Liver (tissue), 9 donors: ENCODE results near the gene RNASE13. TPM values are rescaled to one million over a fixed set of nuclear protein-coding genes. Genes with fewer than 3 reads are reported as not detected.
"Not testable (repeated sequence)": the region's sequence is repeated elsewhere in the genome, so short reads cannot be mapped to it uniquely, and the experiment has no call there.

Source experiments
- DNase-seq: peaks from one replicate; pipeline ENCODE4 v3.0.0-alpha.2; 2017; ENCODE audit warnings: low spot score
- H3K27ac ChIP-seq, 2 donors: one replicate each; pipeline ENCODE4 v1.7.0; 2013; ENCODE audit warnings: inconsistent platforms in 2 of 2, low read length in 2 of 2, control low read depth in 1 of 2, low read depth in 1 of 2, mild to moderate bottlenecking in 1 of 2
- H3K27me3 ChIP-seq, 4 donors: one replicate each; pipeline versions ENCODE4 v1.6.1 to v1.7.0; 2013; ENCODE audit warnings: low read length in 3 of 4, inconsistent platforms in 1 of 4, mild to moderate bottlenecking in 1 of 4, moderate library complexity in 1 of 4; ENCODE audit not compliant: control insufficient read depth in 4 of 4, insufficient read depth in 4 of 4
- H3K36me3 ChIP-seq, 4 donors: one replicate each; pipeline versions ENCODE4 v1.6.1 to v1.7.0; 2013; ENCODE audit warnings: low read length in 3 of 4, mild to moderate bottlenecking in 3 of 4, low read depth in 1 of 4, moderate library complexity in 1 of 4; ENCODE audit not compliant: control insufficient read depth in 4 of 4, insufficient read depth in 3 of 4
- H3K4me1 ChIP-seq, 4 donors: one replicate each; pipeline versions ENCODE4 v1.6.1 to v1.7.0; 2013; ENCODE audit warnings: low read length in 3 of 4, mild to moderate bottlenecking in 3 of 4, moderate library complexity in 1 of 4; ENCODE audit not compliant: control insufficient read depth in 4 of 4, insufficient read depth in 4 of 4
- H3K4me3 ChIP-seq, 3 donors: one replicate each; pipeline versions ENCODE4 v1.6.1 to v1.7.0; 2013; ENCODE audit warnings: low read length in 3 of 3, control low read depth in 1 of 3, low read depth in 1 of 3, mild to moderate bottlenecking in 1 of 3
- H3K9ac ChIP-seq, 2 donors: one replicate each; pipeline ENCODE4 v1.7.0; 2013; ENCODE audit warnings: low read length in 2 of 2, mild to moderate bottlenecking in 2 of 2, moderate library complexity in 2 of 2, control low read depth in 1 of 2, low read depth in 1 of 2
- H3K9me3 ChIP-seq, 4 donors: one replicate each; pipeline versions ENCODE4 v1.6.1 to v1.7.0; 2013; ENCODE audit warnings: low read length in 3 of 4; ENCODE audit not compliant: control insufficient read depth in 4 of 4
- FOXA2 ChIP-seq: IDR thresholded peaks from 2 replicates; pipeline ENCODE4 v1.6.1; 2016; ENCODE audit warnings: antibody characterized with exemption
- HNF4A ChIP-seq, 2 donors: conservative IDR thresholded peaks; 2 replicates each; pipeline ENCODE4 v1.6.1; 2016; ENCODE audit warnings: antibody characterized with exemption in 2 of 2, mild to moderate bottlenecking in 2 of 2
- HNF4G ChIP-seq: IDR thresholded peaks from 2 replicates; pipeline ENCODE4 v1.6.1; 2016; ENCODE audit warnings: antibody characterized with exemption
- NR2F2 ChIP-seq: IDR thresholded peaks from 2 replicates; pipeline ENCODE4 v1.6.1; 2016; ENCODE audit warnings: antibody characterized with exemption
- RAD21 ChIP-seq, 2 donors: IDR thresholded peaks; 2 replicates each; pipeline ENCODE4 v1.6.1; 2016; ENCODE audit warnings: antibody characterized with exemption in 2 of 2, mild to moderate bottlenecking in 2 of 2
- RXRA ChIP-seq, 2 donors: IDR thresholded peaks; 2 replicates each; pipeline ENCODE4 v1.6.1; 2017 to 2018; ENCODE audit warnings: antibody characterized with exemption in 2 of 2, mild to moderate bottlenecking in 1 of 2
- YY1 ChIP-seq: IDR thresholded peaks from 2 replicates; pipeline ENCODE4 v1.6.1; 2016; ENCODE audit warnings: antibody characterized with exemption, mild to moderate bottlenecking
- WGBS: extraction: QIAGEN DNeasy Blood & Tissue Kit; methylation state at CpG from one replicate; pipeline ENCODE4 v1.1.7; 2013; 5-methylcytosine and 5-hydroxymethylcytosine counted together
- polyA plus RNA-seq, 2 donors: library from polyadenylated mRNA; stranded (reverse) in 1 of 2; unstranded in 1 of 2; fragments of 200-250 nt in 1 of 2; fragments of >200 nt in 1 of 2; fragmentation: Nextera tagmentation in 1 of 2; extraction: Ambion mirVana in 1 of 2; gene quantifications; one replicate each; pipeline versions ENCODE4 v1.2.1 to v1.2.3, GENCODE V29; 2013 to 2015
- total RNA-seq, 2 donors: library from RNA; depleted of rRNA; stranded (reverse); fragments of >200 nt; gene quantifications; one replicate each; pipeline ENCODE4 v1.2.3, GENCODE V29; 2014
- TF ChIP-seq, protein P1 (sequence below): fragments of 150-350 bp; IDR thresholded peaks from 2 replicates; pipeline ENCODE4 v1.5.1; 2017; ENCODE audit warnings: improper control_type of control experiment, low read depth, low read length; ENCODE audit not compliant: missing input control
- TF ChIP-seq, protein P2 (sequence below): IDR thresholded peaks from 2 replicates; pipeline ENCODE4 v1.6.1; 2016; ENCODE audit warnings: antibody characterized with exemption
- TF ChIP-seq, protein P3 (sequence below): IDR thresholded peaks from 2 replicates; pipeline ENCODE4 v1.6.1; 2016; ENCODE audit warnings: antibody characterized with exemption, mild to moderate bottlenecking
- donor health status: healthy.
- donor health status: healthy.
- donor health status: healthy.
- donor health status: healthy.
- donor health status: healthy.

Gene RNASE13
- total and polyA plus RNA-seq, 4 donors, result 0.05 to 0.08 TPM; not detected in 2

DNA sequence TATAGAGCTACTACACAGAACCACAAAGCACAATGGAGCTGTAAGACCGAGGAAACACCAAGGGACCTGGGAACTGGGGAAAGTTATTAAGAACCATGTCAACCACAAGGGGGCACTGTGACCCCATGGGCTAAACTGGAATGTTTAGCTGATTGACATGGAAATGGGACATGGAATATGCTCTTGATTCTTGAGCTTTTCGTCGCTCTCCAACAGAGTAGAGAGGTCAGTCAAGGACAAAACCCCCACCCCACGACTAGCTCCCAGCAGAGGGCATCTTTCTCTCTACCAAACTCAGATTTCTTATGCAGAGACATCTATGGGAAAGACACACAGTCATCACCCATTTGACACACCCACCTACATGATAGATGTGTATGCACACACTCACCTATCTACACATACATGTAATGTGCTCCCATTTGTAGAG lies 19.8 kb downstream of the RNASE13 start:
- H3K27ac ChIP-seq, result no peak overlapping the region
- WGBS, result 0% methylated on average over 4 of the region's 4 CpGs
- no peak overlapping the region for H3K9ac ChIP-seq
- H3K4me1 ChIP-seq, result peaks cover 0 to 30% (median 5%) of the 10 kb centered on the region in 4 donors
- H3K36me3 ChIP-seq, result peaks cover 7 to 31% (median 27%) of the 10 kb centered on the region in 4 donors
- no peaks in the 10 kb centered on the region for H3K27me3 ChIP-seq
- TF ChIP-seq RXRA (IDR thresholded peaks at IDR 0.05) (peak; percentile 21 to 57), YY1 (no peak), NR2F2 (peak; percentile 25), RAD21 (IDR thresholded peaks at IDR 0.05) (peak; percentile 100), HNF4G (no peak)
- TF ChIP-seq, protein P1, sequence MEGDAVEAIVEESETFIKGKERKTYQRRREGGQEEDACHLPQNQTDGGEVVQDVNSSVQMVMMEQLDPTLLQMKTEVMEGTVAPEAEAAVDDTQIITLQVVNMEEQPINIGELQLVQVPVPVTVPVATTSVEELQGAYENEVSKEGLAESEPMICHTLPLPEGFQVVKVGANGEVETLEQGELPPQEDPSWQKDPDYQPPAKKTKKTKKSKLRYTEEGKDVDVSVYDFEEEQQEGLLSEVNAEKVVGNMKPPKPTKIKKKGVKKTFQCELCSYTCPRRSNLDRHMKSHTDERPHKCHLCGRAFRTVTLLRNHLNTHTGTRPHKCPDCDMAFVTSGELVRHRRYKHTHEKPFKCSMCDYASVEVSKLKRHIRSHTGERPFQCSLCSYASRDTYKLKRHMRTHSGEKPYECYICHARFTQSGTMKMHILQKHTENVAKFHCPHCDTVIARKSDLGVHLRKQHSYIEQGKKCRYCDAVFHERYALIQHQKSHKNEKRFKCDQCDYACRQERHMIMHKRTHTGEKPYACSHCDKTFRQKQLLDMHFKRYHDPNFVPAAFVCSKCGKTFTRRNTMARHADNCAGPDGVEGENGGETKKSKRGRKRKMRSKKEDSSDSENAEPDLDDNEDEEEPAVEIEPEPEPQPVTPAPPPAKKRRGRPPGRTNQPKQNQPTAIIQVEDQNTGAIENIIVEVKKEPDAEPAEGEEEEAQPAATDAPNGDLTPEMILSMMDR, result peak; percentile 93
- peak; percentile 85 for DNase-seq
- no peak overlapping the region for H3K4me3 ChIP-seq
- H3K9me3 ChIP-seq, result no peaks in the 10 kb centered on the region

DNA sequence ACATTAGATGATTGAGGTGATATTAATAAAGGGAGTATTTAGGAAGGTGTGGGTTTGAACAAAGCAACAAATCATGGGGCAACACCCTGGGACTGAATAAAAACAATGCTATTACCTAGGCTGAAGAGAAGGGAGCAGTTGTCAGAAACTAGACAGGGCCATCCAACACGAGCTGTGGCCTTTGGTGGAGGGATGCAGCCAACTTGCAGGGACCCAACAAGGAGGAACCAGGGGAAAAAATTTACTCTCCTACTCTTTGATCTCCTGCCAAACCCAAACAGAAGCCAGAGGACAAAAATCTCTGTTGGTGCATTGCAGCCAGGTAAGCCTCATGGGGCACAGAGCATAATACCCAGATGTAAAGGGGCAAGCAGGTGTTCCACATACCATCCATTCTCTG lies 23.5 kb downstream of the RNASE13 start:
- no peaks in the 10 kb centered on the region for H3K36me3 ChIP-seq
- H3K4me1 ChIP-seq, result peaks cover 0 to 8% (median 5%) of the 10 kb centered on the region in 4 donors
- DNase-seq, result no peak
- no peaks in the 10 kb centered on the region for H3K9me3 ChIP-seq
- WGBS, result 57% methylated on average over 1 of the region's 1 CpG
- H3K27me3 ChIP-seq, result no peaks in the 10 kb centered on the region
- TF ChIP-seq, protein P1, result no peak
- TF ChIP-seq RXRA (IDR thresholded peaks at IDR 0.05) (no peak), HNF4A (conservative IDR thresholded peaks at IDR 0.05) (no peak), FOXA2 (no peak)
- TF ChIP-seq, protein P2, sequence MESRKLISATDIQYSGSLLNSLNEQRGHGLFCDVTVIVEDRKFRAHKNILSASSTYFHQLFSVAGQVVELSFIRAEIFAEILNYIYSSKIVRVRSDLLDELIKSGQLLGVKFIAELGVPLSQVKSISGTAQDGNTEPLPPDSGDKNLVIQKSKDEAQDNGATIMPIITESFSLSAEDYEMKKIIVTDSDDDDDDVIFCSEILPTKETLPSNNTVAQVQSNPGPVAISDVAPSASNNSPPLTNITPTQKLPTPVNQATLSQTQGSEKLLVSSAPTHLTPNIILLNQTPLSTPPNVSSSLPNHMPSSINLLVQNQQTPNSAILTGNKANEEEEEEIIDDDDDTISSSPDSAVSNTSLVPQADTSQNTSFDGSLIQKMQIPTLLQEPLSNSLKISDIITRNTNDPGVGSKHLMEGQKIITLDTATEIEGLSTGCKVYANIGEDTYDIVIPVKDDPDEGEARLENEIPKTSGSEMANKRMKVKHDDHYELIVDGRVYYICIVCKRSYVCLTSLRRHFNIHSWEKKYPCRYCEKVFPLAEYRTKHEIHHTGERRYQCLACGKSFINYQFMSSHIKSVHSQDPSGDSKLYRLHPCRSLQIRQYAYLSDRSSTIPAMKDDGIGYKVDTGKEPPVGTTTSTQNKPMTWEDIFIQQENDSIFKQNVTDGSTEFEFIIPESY, result no peak
- TF ChIP-seq, protein P3, sequence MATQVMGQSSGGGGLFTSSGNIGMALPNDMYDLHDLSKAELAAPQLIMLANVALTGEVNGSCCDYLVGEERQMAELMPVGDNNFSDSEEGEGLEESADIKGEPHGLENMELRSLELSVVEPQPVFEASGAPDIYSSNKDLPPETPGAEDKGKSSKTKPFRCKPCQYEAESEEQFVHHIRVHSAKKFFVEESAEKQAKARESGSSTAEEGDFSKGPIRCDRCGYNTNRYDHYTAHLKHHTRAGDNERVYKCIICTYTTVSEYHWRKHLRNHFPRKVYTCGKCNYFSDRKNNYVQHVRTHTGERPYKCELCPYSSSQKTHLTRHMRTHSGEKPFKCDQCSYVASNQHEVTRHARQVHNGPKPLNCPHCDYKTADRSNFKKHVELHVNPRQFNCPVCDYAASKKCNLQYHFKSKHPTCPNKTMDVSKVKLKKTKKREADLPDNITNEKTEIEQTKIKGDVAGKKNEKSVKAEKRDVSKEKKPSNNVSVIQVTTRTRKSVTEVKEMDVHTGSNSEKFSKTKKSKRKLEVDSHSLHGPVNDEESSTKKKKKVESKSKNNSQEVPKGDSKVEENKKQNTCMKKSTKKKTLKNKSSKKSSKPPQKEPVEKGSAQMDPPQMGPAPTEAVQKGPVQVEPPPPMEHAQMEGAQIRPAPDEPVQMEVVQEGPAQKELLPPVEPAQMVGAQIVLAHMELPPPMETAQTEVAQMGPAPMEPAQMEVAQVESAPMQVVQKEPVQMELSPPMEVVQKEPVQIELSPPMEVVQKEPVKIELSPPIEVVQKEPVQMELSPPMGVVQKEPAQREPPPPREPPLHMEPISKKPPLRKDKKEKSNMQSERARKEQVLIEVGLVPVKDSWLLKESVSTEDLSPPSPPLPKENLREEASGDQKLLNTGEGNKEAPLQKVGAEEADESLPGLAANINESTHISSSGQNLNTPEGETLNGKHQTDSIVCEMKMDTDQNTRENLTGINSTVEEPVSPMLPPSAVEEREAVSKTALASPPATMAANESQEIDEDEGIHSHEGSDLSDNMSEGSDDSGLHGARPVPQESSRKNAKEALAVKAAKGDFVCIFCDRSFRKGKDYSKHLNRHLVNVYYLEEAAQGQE, result no peak
- no peak overlapping the region for H3K27ac ChIP-seq
- no peak overlapping the region for H3K4me3 ChIP-seq
- H3K9ac ChIP-seq, result no peak overlapping the region

DNA sequence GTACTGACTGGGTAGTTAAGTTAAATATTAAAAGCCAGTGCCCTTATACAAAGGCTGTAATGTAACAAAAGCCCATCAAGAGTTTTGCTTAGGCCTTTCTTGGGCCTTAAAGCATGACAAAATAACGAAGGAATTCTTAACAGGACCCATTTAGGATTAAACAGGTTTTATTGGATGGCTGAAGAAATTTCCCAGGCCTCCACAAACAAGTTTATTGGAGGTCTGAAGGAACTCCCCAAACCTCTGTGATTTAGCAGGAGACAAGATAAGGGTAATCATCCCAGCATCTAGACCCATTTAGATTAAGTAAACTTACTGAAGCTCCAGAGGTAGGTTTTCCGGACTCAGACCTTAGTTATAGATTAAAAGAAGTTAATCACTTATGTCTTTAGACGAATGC lies 24.9 kb downstream of the RNASE13 start:
- H3K9me3 ChIP-seq, H3K27me3 ChIP-seq, H3K9ac ChIP-seq, H3K27ac ChIP-seq, H3K36me3 ChIP-seq, H3K4me3 ChIP-seq, DNase-seq, H3K4me1 ChIP-seq: not testable (repeated sequence)
- 71% methylated on average over 3 of the region's 3 CpGs for WGBS
